ENCODE results near the gene POC1A.
A peak's percentile ranks its signal among the peaks of the same experiment; 100 is the strongest.
"Not testable (repeated sequence)": the region's sequence is repeated elsewhere in the genome, so short reads cannot be mapped to it uniquely, and the experiment has no call there.

The POC1A gene

GRCh38 chr3:52183786-52184445 lies 29.7 kb upstream of the POC1A start:
- no peak for DNase-seq

- no peak for DNase-seq
Measured at GRCh38 chr3:52182691-52183090, 28.5 kb upstream of the POC1A start.

- peak; percentile 85 for DNase-seq
Measured at GRCh38 chr3:52182196-52182595, 28.0 kb upstream of the POC1A start.

DNA sequence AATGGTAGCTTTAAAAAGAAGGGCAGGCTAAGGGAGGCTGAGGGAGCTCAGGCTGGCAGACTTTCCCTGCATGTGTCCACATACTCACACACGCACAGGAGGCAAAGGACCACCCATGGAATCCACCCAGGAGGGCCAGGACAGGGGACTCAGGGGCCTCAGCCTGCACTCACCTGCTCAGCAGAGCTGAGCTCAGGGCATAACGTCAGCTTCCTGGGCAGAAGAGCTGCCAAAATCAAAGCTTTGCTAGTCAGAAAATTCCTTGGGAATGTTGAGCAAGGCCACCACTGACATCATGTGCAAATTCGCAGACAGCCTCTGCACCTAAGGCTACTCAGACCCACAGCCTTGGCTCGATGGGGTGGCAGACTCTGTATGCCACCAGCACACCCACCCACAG lies 27.3 kb upstream of the POC1A start:
- DNase-seq, result no peak

GRCh38 chr3:52178537-52178936 lies 24.3 kb upstream of the POC1A start:
- DNase-seq, result no peak

DNA sequence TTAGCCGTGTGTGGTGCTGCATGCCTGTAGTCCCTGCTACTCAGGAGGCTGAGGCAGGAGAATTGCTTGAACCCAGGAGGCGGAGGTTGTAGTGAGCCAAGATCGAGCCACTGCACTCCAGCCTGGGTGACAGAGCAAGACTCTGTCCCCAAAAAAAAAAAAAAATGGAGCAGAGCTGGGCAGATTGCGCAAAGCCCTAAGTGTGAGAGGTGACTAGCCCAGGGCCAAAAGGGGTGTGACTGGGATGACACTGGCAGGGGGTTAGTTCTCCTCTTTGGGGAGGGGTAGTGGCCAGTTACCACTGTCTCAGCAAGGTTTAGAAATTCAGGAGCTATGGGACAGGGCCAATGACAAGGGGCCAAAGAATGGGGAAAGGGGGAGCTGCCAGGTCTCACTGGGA lies 23.9 kb upstream of the POC1A start:
- not testable (repeated sequence) for DNase-seq

- DNase-seq, result no peak
Measured at GRCh38 chr3:52177701-52178042, 23.4 kb upstream of the POC1A start.

GRCh38 chr3:52176951-52177700 lies 22.9 kb upstream of the POC1A start:
- no peak for DNase-seq

DNA sequence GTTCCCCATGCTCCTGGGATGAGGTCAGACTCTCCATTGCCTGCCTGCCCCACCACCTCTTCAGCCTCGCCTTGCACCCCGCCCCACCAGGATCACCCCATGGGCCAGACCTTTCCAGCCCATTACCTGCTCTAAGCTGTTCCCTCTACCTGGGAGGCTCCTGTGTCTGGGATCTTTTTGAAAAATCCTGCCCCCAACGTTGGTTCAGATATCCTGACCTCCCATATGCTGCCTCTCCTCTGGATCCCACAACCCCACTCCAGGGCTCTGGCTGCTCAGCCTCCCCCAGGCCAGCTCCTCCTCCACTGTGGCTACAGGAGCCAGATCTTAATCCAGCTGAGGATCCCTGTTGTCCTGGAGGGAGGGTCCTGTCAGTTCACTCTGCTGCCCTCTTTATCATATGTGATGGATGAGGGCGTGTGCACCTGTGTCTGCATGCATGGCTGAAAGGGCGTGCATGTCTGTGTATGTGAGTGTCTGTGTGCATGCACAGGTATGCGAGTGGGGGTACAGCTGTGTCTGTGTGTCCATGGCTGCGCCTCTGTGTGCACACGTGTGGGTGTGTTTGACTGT lies 22.0 kb upstream of the POC1A start:
- DNase-seq, result no peak

GRCh38 chr3:52175416-52176179 lies 21.4 kb upstream of the POC1A start:
- no peak for DNase-seq

- no peak for DNase-seq
Measured at GRCh38 chr3:52174896-52175295, 20.7 kb upstream of the POC1A start.

- DNase-seq, result no peak
Measured at GRCh38 chr3:52173101-52173500, 18.9 kb upstream of the POC1A start.

DNA sequence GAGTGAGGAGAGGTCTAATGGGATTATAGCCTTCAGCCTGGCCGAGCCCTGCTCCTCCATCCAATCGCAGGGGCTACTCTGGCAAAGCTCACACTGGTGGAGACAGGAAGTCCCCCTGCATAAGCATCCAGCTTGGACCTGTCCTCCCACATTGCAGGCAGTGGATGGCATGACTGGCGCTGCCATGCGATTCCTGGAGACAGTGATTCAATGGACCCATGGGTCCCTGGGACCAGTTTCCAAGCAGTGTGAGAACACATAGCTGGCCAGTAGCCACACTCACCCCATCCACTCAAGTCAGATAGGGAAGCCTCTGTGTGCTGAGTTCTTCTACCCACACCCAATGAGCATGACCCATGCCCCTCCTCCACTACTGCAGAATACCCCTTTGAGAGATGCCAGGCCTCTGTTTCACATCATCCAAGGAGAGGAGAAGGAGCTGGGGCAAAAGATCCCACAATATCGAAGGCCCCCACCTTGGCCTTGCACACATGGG lies 18.1 kb upstream of the POC1A start:
- no peak for DNase-seq

- no peak for DNase-seq
Measured at GRCh38 chr3:52171514-52172261, 17.5 kb upstream of the POC1A start.

- not testable (repeated sequence) for DNase-seq
Measured at GRCh38 chr3:52170217-52170616, 16.0 kb upstream of the POC1A start.

DNA sequence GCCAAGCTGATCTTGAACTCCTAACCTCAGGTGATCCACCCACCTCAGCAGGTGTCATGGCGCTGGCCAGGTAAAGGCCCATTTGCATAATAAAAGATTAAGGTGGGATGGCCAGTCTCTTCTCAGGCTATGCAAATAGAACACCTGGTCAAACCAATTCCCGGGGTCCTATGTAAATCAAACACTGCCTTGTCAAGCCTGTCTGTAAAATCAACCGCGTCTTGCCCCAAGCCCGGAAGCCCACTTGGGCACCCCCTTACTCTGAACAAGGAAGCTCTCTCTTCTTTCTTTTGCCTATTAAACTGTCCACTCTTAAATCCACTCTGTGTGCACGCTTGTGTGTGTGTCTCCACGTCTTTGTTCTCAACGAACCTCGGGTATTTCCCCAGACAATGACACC lies 13.0 kb upstream of the POC1A start:
- DNase-seq, result no peak

- no peak for DNase-seq
Measured at GRCh38 chr3:52162250-52162872, 8.1 kb upstream of the POC1A start.

- DNase-seq, result no peak
Measured at GRCh38 chr3:52159503-52159902, 5.3 kb upstream of the POC1A start.

DNA sequence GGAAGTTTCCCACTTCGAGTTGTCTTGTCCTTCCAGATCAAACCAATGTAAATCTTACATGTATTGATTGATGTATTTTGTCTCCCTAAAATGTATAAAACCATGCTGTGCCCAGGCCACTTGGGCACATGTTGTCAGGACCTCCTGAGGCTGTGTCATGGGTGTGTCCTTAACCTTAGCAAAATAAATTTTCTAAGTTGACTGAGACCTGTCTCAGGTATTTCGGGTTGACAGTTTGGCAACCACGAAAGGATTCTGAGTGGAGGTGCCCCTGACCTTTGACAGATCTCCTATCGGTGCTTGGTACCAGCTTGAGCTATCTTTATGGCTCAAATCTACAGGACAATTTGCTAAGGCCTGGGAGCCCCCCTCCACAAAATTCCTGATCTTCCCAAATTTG lies 1.7 kb upstream of the POC1A start:
- no peak for DNase-seq

GRCh38 chr3:52153389-52154096 lies 680 bp downstream of the POC1A start:
- no peak for DNase-seq

DNA sequence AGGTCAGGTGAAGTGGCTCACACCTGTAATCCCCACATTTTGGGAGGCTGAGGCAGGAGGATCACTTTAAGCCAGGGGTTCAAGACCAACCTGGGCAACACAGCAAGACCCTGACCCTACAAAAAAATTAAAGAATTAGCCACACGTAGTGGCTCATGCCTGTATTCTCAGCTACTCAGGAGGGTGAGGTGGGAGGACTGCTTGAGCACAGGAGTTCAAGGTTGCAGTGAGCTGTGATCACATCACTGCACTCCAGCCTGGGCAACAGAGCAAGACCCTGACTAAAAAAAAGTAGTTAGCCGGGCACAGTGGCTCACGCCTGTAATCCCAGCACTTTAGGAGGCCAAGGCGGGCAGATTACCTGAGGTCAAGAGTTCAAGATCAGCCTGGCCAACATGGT lies 2.2 kb downstream of the POC1A start:
- not testable (repeated sequence) for DNase-seq

DNA sequence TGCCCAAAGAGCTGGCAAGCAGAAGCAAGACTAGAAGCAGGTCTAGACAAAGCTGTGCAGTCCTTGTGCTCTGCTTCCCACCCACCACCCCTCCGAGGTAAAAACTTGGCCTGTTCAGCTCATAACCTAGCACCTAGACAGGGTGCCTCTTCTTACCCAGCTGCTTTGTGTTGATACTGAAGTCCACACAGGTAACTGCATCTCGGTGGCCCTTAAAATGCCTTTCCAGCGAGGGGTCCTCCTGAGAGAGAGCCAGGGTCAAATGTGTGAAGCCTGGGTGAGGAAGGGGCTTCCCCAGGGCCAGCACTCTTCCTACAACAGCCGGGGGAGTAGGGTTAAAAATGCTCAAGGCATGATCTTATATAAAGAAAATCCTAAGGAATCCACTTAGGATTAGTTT lies 3.4 kb downstream of the POC1A start:
- DNase-seq, result no peak

Data from GF-D8 (cell line).